Inflammatory macrophage treated with lipopolysaccharide for 4 hours (primary cell): ENCODE measurements around the gene C6orf141.

Experiments used
- DNase-seq: peaks from one replicate; pipeline ENCODE4 v3.0.0-alpha.2; 2020

Gene C6orf141

GRCh38 chr6:49550492-49551077, at the start of gene C6orf141:
TSS of gene C6orf141 (plus strand) at chr6:49550668. CDS start at chr6:49550793, 125 bp downstream.
- DNase-seq: no peak

DNA sequence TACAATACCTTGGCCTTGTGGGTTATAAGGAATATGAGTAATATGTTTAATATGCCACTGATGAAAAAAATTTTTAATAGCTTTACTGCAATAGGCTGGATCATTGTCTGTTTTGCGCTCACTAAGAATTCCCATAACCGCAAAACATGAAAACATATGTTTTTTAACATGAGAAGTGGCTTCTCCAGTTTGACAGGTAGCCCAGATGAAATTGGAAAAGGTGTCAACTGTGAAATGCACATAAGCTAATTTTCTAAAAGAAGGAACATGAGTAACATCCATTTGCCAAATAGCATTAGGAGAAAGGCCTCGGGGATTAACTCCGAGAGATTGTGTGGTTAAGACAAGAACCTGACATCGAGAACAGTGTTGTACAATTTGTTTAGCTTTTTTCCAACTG, 45.8 kb upstream of the C6orf141 start:
- no peak for DNase-seq

GRCh38 chr6:49506569-49507111, 43.8 kb upstream of the C6orf141 start:
- no peak for DNase-seq

- DNase-seq: no peak
These were observed 41.1 kb upstream of the C6orf141 start for GRCh38 chr6:49509342-49509741.

DNA sequence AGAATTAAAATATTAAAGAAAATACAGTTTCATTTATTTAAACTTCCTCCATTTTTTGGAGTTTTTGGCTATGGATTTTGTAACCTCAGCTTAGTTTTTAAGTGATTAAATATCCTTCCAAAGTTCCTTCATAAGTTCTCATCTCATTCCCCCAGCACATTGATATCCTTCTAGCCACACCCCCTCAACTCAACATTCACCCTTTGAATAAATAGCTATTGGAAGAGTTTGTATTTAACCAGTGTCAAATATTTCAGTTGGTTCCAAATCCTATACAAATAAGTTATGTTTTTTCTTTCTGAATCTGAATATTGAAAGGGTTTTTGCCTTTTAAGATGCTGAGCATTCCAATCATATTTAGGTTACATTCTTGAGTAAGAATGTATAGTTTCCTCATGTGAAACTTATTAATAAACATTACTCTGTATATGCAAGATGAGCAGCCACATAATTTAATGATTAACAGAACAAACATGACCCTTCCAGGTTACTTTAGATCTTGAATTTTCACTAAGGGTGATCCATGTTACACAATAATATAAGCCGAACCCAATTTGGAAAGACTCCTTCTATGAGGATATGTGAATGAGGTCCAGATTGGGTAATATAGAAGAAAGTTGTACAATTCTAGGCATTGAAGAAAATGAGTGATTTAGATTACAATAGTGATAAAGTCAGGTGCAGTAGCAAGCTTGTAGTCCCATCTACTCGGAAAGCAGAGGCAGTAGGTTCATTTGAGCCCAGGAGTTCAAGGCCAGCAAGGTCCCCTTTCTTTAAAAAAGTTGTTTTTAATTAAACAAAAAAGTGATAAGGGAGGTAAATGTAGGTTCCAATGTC, 37.1 kb upstream of the C6orf141 start:
- no peak for DNase-seq

GRCh38 chr6:49514571-49515484, 35.6 kb upstream of the C6orf141 start:
- no peak for DNase-seq

DNA sequence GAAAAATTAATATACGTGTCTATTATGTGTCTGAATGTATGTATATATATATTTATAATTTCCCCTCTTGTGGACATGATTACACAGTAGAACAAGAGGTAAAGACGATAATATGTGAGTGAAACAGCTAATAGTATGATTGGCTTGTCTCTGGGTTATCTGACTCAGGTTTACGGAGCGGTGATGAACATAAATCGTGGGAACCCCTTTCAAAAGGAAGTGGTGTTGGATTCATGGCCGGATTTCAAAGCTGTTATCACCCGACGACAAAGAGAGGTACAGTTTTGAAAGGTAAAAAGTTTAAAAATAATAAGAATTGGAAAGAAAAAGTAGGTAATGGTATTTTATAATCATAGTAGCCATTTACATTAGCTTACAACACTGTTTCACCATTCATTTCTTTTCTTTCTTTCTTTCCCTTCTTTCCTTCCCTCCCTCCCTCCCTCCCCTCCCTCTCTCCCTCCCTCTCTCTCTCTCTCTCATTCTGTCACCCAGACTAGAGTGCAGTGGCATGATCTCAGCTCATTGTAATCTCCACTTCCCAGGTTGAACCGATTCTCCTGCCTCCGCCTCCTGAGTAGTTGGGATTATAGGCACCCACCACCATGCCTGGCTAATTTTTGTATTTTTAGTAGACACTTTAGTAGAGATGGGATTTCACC, 34.9 kb upstream of the C6orf141 start:
- DNase-seq: no peak

DNA sequence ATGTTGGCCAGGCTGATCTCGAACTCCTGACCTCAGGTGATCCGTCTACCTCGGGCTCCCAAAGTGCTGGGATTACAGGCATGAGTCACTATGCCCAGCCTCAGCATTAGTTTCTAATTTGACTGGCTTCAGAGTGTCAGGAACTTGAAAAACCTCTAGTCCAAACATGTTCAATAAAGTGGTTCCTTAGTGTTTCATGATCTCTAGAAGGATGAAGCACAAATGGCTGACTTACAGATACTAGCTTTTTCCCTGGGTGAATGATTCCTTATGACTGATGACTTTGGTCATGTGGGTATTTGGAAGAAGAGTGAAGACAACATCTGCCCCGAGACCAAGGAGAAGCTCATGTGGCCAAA, 34.3 kb upstream of the C6orf141 start:
- DNase-seq: no peak

- no peak for DNase-seq
These were observed 32.5 kb upstream of the C6orf141 start for GRCh38 chr6:49517919-49518318.

DNA sequence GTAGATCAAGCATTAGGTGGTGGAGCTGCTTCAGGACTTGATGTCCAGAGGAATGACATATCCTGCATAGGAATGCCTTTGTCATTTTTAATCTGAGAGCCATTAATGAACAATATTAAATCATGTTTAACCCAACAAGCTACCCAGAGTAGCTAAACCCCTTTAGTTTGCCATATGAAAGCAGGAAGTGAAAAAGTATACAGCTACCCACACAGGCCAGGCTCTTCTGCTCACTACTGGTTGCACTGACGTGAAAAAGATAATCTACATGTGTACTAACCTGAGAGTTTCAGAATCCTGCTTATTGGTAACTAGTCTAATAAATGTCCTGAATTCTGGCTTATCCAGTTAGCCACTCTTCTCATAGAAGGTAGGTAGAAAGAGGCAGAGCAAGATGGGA, 30.8 kb upstream of the C6orf141 start:
- DNase-seq: no peak

DNA sequence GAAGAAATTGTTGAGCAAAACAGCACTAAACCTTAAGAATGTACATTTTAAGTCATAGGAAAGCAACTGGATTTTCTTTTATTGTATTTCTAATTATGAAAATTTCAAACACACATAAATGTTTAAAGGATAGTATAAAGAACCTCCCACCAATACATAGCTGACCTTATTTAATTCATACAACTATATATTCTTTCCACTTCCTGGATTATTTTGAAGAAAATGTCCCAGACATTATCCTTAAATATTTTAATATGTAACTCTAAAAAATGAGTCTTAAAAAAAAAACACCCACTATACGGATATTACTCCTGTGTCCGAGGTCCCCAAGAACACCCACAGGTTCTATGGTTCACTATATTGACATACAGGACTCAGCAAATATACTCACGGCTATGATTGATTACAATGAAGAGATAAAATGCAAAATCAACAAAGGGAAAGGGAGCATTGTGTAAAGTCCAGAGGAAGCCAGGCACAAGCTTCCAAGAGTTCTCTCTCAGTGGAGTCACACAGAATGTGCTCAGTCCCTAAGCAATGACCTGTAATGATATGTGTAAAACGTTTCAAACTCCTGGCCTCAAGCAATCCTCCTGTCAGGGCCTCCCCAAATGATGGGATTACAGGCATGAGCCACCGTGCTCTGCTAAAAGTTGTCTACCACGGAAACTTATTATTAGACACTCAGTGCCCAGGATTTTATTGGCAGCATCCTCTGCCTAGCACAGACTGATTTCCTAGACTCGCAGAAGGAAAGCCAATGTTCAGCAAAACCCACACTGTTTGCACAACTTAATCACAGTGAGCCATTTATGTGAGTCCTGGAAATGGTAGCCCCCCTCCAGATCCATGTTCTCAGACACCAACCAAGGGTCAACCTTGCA, 27.5 kb upstream of the C6orf141 start:
- DNase-seq: no peak

DNA sequence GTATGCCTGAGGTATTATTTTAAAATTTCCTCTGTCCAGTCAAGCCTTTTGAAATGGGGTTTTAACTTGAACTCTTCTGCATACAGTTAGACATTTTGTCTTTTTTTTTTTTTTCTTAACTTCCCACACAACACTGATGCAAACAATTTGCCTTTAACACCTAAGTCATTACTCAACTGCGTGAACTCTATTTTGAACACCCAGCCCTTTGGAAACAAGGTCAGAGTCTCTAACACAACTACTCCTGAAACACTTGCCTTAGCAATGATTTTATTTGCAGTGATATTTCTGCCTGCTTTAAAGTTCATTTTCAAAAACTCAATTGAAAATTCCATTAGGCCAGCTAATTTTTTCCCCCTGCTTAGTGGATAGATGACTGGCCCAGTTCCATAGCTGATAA, 26.6 kb upstream of the C6orf141 start:
- DNase-seq: no peak

GRCh38 chr6:49524541-49524940, 25.9 kb upstream of the C6orf141 start:
- DNase-seq: no peak

GRCh38 chr6:49526598-49526997, 23.9 kb upstream of the C6orf141 start:
- DNase-seq: no peak

GRCh38 chr6:49527320-49527719, 23.1 kb upstream of the C6orf141 start:
- DNase-seq: no peak

GRCh38 chr6:49528571-49528970, 21.9 kb upstream of the C6orf141 start:
- DNase-seq: no peak

DNA sequence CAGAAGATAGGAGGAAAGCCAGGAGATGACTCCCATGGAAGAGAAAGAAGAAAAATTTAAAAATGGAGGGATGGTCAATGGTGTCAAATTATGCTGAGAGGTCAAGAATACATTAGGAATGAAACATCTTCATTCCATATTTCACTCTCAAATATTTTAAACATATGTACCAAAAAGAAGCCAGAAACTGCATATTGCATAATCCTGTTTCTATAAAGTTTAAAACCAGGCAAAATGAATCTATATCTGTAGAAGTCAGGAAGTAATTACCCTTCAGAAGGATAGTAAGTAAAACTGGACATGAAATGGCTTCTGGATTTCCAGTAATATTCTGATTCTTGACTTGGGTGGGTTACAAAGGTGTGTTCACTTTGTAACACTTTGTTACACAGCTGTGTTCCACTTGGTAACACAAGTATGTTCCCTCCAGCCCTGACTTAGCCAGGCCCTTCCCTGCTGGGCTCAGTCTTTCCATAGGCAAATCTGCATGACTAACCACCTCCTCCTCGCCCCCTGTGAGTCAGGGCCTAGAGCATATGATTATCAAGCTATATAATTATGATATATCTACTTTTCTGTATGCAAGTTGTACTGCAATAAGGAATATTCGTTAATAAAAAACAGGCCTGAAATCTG, 20.2 kb upstream of the C6orf141 start:
- DNase-seq: no peak

GRCh38 chr6:49531774-49532569, 18.5 kb upstream of the C6orf141 start:
- DNase-seq: peak; percentile 60

- no peak for DNase-seq
These were observed 14.7 kb upstream of the C6orf141 start for GRCh38 chr6:49535795-49536194.

DNA sequence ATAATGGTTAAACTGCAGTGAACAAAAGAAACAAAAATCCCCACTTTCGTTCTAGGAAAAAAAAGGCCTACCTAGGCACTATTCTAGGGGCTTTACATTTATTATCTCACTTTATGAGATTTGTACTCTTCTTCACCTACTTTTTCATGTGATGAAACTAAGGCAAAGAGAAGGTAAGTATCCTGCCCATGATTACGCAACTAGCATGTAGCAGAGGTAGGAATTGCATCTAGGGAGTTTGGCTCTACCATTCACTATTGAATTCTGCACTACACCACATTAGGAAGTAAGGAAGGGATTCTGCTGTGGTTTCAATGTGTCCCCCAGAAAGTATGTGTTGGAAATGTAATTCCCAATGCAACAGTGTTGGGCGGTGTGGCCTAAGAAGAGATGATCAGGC, 11.4 kb upstream of the C6orf141 start:
- no peak for DNase-seq
